Upper lobe of right lung (tissue), 1 donor: Measurements from ENCODE around the gene MRPL27. TPM values are rescaled to one million over a fixed set of nuclear protein-coding genes. Genes with fewer than 3 reads are reported as not detected.

Experiments
- ATAC-seq: fragments of 200-7000 bp; cut with Tn5 transposase; one replicate; pipeline ENCODE4 v1.9.1; 2020; ENCODE audit warnings: mild to moderate bottlenecking, moderate library complexity
- DNase-seq: peaks from one replicate; pipeline ENCODE4 v3.0.0-alpha.2; 2020
- H3K27ac ChIP-seq: fragments of 200-600 bp; one replicate; pipeline ENCODE4 v1.8.0; 2022
- H3K27me3 ChIP-seq: fragments of 200-600 bp; one replicate; pipeline ENCODE4 v1.8.0; 2022; ENCODE audit warnings: mild to moderate bottlenecking
- H3K36me3 ChIP-seq: fragments of 200-600 bp; one replicate; pipeline ENCODE4 v1.8.0; 2022
- H3K4me1 ChIP-seq: fragments of 200-600 bp; one replicate; pipeline ENCODE4 v1.8.0; 2022
- H3K4me3 ChIP-seq: fragments of 200-600 bp; one replicate; pipeline ENCODE4 v1.8.0; 2022; ENCODE audit warnings: mild to moderate bottlenecking
- H3K9me3 ChIP-seq: fragments of 200-600 bp; one replicate; pipeline ENCODE4 v1.8.0; 2022
- CTCF ChIP-seq: fragments of 200-600 bp; IDR thresholded peaks from one replicate; pipeline ENCODE4 v1.8.0; 2022; ENCODE audit warnings: antibody characterized with exemption
- intact Hi-C: fragments of 100-400 bp; cut with DNase I; formaldehyde crosslinking; loops from one replicate; pipeline ENCODE4 v1.11.0; 2022
- total RNA-seq: library from RNA; stranded (reverse); fragmentation: NEBNext Ultra II Directional; extraction: Animal tissue kit (Norgen Biotek cat#: 25700); gene quantifications from one replicate; pipeline ENCODE4 v1.2.1, GENCODE V29; 2021
- donor health status: DM: no; HTN: yes; CAD: no; lungs with severe emphysema.

MRPL27 gene
- total RNA-seq, 1 donor from 2014 or later: 47.1 TPM

DNA sequence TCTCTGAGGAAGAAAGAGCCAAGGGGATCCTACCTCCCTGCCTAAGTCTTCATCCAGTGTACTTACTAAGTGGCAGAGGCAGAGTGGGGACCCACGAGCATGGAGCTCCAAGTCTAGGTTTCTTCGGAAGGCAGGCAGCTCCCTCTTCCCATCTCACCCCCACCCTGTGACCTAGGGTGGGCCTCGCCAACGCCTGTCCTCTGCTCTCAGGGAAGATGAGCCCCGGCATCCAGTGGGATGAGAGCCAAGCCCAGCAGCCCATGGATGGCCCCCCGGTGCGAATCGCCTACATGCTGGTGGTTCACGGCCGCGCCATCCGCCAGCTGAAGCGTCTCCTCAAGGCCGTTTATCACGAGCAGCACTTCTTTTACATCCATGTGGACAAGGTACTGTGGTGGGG, 18.8 kb downstream of the MRPL27 start:
- no peak overlapping the region for H3K4me3 ChIP-seq
- no peaks in the 10 kb centered on the region for H3K4me1 ChIP-seq
- no peak overlapping the region for H3K27ac ChIP-seq
- no peaks in the 10 kb centered on the region for H3K9me3 ChIP-seq
- no peaks in the 10 kb centered on the region for H3K27me3 ChIP-seq
- no peak for TF ChIP-seq CTCF
- intact Hi-C loops: no loop called here
- no peak for ATAC-seq
- H3K36me3 ChIP-seq: peaks cover 34% of the 10 kb centered on the region
- peak; percentile 54 for DNase-seq

GRCh38 chr17:50353600-50354195, 19.3 kb downstream of the MRPL27 start:
- TF ChIP-seq CTCF: no peak
- Histone ChIP-seq H3K27me3 (no peaks in the 10 kb centered on the region), H3K4me3 (no peak overlapping the region), H3K4me1 (no peaks in the 10 kb centered on the region), H3K27ac (no peak overlapping the region), H3K9me3 (no peaks in the 10 kb centered on the region), H3K36me3 (peaks cover 30% of the 10 kb centered on the region)
- DNase-seq (peak; percentile 62), ATAC-seq (no peak)
- intact Hi-C loops: no loop called here

DNA sequence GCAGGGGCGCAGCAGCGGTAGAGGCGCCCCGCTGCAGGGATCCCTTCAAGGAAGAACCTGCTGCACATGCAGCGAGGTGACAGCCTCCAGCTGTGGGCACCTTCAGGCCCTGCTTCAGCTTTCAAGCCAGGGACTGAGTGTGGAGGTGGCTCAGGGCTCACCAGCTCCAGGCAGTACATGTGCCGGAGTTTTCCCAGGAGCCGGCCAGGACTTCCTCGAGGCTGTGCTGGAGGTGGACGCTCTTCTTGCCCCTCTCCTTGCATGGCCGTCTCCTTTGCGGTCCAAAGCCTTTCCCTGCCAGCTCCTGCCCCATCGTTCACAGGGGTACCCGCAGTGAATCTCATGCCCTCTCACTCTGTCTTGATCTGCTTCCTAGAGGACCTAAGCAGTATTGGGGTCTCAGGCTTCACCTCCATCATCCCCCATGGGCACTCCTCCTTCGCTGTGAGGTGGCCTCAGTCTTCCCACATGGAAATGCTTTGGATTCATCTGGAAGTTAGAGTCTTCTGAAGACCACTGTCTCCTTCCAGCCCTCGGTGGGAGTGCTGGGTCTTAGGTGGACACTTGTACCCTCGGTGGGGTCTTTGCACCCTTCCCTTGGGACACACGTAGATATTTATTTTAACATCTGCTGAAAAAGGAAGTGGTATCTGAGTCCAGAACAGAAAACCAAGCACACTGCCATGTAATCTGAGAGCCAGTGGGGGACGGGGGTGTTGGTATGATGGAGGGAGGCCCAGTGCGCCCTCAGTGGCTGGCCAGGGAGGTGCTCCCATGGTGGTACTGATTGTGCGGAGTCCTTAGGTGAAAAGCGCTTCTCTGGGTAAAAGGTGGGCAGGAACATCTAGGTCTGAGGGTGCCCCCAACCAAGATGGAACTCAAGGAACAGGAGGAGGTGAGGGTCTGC, 20.0 kb downstream of the MRPL27 start:
- ATAC-seq (no peak), DNase-seq (peak; percentile 51)
- no peaks in the 10 kb centered on the region for H3K9me3 ChIP-seq
- intact Hi-C loops: no loop called here
- H3K27ac ChIP-seq: no peak overlapping the region
- no peaks in the 10 kb centered on the region for H3K4me1 ChIP-seq
- peaks cover 23% of the 10 kb centered on the region for H3K36me3 ChIP-seq
- H3K4me3 ChIP-seq: no peak overlapping the region
- H3K27me3 ChIP-seq: no peaks in the 10 kb centered on the region
- no peak for TF ChIP-seq CTCF

- no peak for ATAC-seq
- Histone ChIP-seq H3K9me3 (no peaks in the 10 kb centered on the region), H3K27me3 (no peaks in the 10 kb centered on the region), H3K36me3 (peaks cover 21% of the 10 kb centered on the region), H3K27ac (no peak overlapping the region), H3K4me1 (peaks cover 4% of the 10 kb centered on the region), H3K4me3 (no peak overlapping the region)
- peak; percentile 51 for DNase-seq
- no peak for TF ChIP-seq CTCF
- intact Hi-C loops: no loop called here
These were observed 20.8 kb downstream of the MRPL27 start for GRCh38 chr17:50352072-50352692.

DNA sequence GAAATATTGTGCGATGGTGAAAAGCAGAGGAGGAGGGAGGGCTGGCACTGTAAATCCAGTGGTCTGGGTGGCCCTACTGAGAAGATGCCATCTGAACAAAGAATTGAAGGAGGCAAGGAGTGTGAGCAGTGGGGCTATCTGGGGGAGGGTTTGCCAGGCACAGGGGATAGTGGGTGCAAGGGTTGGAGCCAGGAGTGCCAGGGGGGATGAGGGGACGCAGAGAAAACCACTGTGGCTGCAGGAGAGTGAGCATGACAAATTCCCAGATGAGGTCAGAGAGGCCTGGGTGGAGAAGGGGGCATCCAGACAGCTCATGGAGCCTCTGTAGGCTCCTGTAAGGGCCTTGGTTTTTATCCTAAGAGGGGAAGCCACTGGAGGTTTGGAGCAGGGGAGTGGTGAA, 22.3 kb downstream of the MRPL27 start:
- DNase-seq (peak; percentile 32), ATAC-seq (no peak)
- peaks cover 9% of the 10 kb centered on the region for H3K4me1 ChIP-seq
- intact Hi-C loops: no loop called here
- H3K27ac ChIP-seq: no peak overlapping the region
- H3K36me3 ChIP-seq: peaks cover 6% of the 10 kb centered on the region
- no peak for TF ChIP-seq CTCF
- H3K4me3 ChIP-seq: no peak overlapping the region
- no peaks in the 10 kb centered on the region for H3K27me3 ChIP-seq
- no peaks in the 10 kb centered on the region for H3K9me3 ChIP-seq
